Measurements from ENCODE around the gene WSB2.
"Not testable (repeated sequence)": the region's sequence is repeated elsewhere in the genome, so short reads cannot be mapped to it uniquely, and the experiment has no call there.

WSB2 gene

GRCh38 chr12:118061011-118061872, at the start of gene WSB2:
TSS of gene WSB2 (minus strand) at chr12:118061179. CDS start at chr12:118061048, 131 bp downstream.
- DNase-seq, result peak; percentile 78

GRCh38 chr12:118109088-118109487, 48.1 kb upstream of the WSB2 start:
- DNase-seq, result no peak

GRCh38 chr12:118107694-118108093, 46.7 kb upstream of the WSB2 start:
- DNase-seq, result no peak

- DNase-seq, result no peak
Observed at GRCh38 chr12:118107011-118107410, 46.0 kb upstream of the WSB2 start.

- DNase-seq, result peak; percentile 89
Observed at GRCh38 chr12:118103601-118104382, 42.8 kb upstream of the WSB2 start, which contains the start of gene VSIG10. TSS of gene VSIG10 (minus strand) at chr12:118104011. CDS start at chr12:118103671, 340 bp downstream.

- DNase-seq, result peak; percentile 61
Observed at GRCh38 chr12:118103201-118103600, 42.2 kb upstream of the WSB2 start.

- no peak for DNase-seq
Observed at GRCh38 chr12:118102609-118103008, 41.6 kb upstream of the WSB2 start.

GRCh38 chr12:118102070-118102469, 41.1 kb upstream of the WSB2 start:
- no peak for DNase-seq

- DNase-seq, result no peak
Observed at GRCh38 chr12:118101051-118101450, 40.1 kb upstream of the WSB2 start.

- peak; percentile 84 for DNase-seq
Observed at GRCh38 chr12:118098911-118099671, 38.1 kb upstream of the WSB2 start.

GRCh38 chr12:118098401-118098800, 37.4 kb upstream of the WSB2 start:
- DNase-seq, result peak; percentile 14

GRCh38 chr12:118094039-118094438, 33.1 kb upstream of the WSB2 start:
- no peak for DNase-seq

- no peak for DNase-seq
Observed at GRCh38 chr12:118089782-118090181, 28.8 kb upstream of the WSB2 start.

- no peak for DNase-seq
Observed at GRCh38 chr12:118082161-118082560, 21.2 kb upstream of the WSB2 start.

- not testable (repeated sequence) for DNase-seq
Observed at GRCh38 chr12:118081521-118081920, 20.5 kb upstream of the WSB2 start.

GRCh38 chr12:118073768-118074167, 12.8 kb upstream of the WSB2 start:
- DNase-seq, result no peak

- DNase-seq, result no peak
Observed at GRCh38 chr12:118070650-118071049, 9.7 kb upstream of the WSB2 start.

- DNase-seq, result no peak
Observed at GRCh38 chr12:118068445-118068844, 7.5 kb upstream of the WSB2 start.

- DNase-seq, result no peak
Observed at GRCh38 chr12:118065380-118065779, 4.4 kb upstream of the WSB2 start.

- DNase-seq, result no peak
Observed at GRCh38 chr12:118064608-118065007, 3.6 kb upstream of the WSB2 start.

- no peak for DNase-seq
Observed at GRCh38 chr12:118063576-118064391, 2.8 kb upstream of the WSB2 start.
